GM18502 (cell line): ENCODE data around the gene CDRT15L2.
"Not testable (repeated sequence)": the region's sequence is repeated elsewhere in the genome, so short reads cannot be mapped to it uniquely, and the experiment has no call there.

Experiments used
- ATAC-seq: cut with Tn5 transposase; IDR thresholded peaks from one replicate; pipeline ENCODE4 v1.9.1; 2021; ENCODE audit warnings: mild to moderate bottlenecking; ENCODE audit not compliant: unreplicated experiment, poor library complexity

The CDRT15L2 gene

GRCh38 chr17:20579424-20579823 is at the start of gene CDRT15L2:
CDRT15L2 (plus strand) TSS chr17:20579724; CDS start chr17:20579744, 20 bp downstream.
- not testable (repeated sequence) for ATAC-seq

GRCh38 chr17:20530104-20530503 is 49.4 kb upstream of the CDRT15L2 start:
- not testable (repeated sequence) for ATAC-seq

- not testable (repeated sequence) for ATAC-seq
Observed at GRCh38 chr17:20532544-20533090, 46.9 kb upstream of the CDRT15L2 start.

GRCh38 chr17:20533206-20533605 is 46.3 kb upstream of the CDRT15L2 start:
- not testable (repeated sequence) for ATAC-seq

- ATAC-seq, result not testable (repeated sequence)
Observed at GRCh38 chr17:20534711-20535550, 44.6 kb upstream of the CDRT15L2 start.

- peak; percentile 97 for ATAC-seq
Observed at GRCh38 chr17:20540414-20540813, 39.1 kb upstream of the CDRT15L2 start.

- peak; percentile 12 for ATAC-seq
Observed at GRCh38 chr17:20540865-20541264, 38.7 kb upstream of the CDRT15L2 start.

- ATAC-seq, result not testable (repeated sequence)
Observed at GRCh38 chr17:20541853-20542546, 37.5 kb upstream of the CDRT15L2 start.

GRCh38 chr17:20547923-20548322 is 31.6 kb upstream of the CDRT15L2 start:
- ATAC-seq, result not testable (repeated sequence)

GRCh38 chr17:20552920-20553319 is 26.6 kb upstream of the CDRT15L2 start:
- not testable (repeated sequence) for ATAC-seq

- not testable (repeated sequence) for ATAC-seq
Observed at GRCh38 chr17:20554728-20555127, 24.8 kb upstream of the CDRT15L2 start.

GRCh38 chr17:20555135-20556010 is 24.2 kb upstream of the CDRT15L2 start:
- ATAC-seq, result not testable (repeated sequence)

GRCh38 chr17:20558096-20558495 is 21.4 kb upstream of the CDRT15L2 start:
- not testable (repeated sequence) for ATAC-seq

GRCh38 chr17:20559018-20559417 is 20.5 kb upstream of the CDRT15L2 start:
- not testable (repeated sequence) for ATAC-seq

- no peak for ATAC-seq
Observed at GRCh38 chr17:20562587-20562986, 16.9 kb upstream of the CDRT15L2 start.

GRCh38 chr17:20565245-20565644 is 14.3 kb upstream of the CDRT15L2 start:
- ATAC-seq, result not testable (repeated sequence)

- ATAC-seq, result no peak
Observed at GRCh38 chr17:20565711-20566110, 13.8 kb upstream of the CDRT15L2 start.

- ATAC-seq, result not testable (repeated sequence)
Observed at GRCh38 chr17:20566736-20567135, 12.8 kb upstream of the CDRT15L2 start.

GRCh38 chr17:20567421-20567820 is 12.1 kb upstream of the CDRT15L2 start:
- ATAC-seq, result not testable (repeated sequence)

- not testable (repeated sequence) for ATAC-seq
Observed at GRCh38 chr17:20568604-20569003, 10.9 kb upstream of the CDRT15L2 start.
